Measurements from ENCODE around the gene MRGPRG.

Gene MRGPRG

DNA sequence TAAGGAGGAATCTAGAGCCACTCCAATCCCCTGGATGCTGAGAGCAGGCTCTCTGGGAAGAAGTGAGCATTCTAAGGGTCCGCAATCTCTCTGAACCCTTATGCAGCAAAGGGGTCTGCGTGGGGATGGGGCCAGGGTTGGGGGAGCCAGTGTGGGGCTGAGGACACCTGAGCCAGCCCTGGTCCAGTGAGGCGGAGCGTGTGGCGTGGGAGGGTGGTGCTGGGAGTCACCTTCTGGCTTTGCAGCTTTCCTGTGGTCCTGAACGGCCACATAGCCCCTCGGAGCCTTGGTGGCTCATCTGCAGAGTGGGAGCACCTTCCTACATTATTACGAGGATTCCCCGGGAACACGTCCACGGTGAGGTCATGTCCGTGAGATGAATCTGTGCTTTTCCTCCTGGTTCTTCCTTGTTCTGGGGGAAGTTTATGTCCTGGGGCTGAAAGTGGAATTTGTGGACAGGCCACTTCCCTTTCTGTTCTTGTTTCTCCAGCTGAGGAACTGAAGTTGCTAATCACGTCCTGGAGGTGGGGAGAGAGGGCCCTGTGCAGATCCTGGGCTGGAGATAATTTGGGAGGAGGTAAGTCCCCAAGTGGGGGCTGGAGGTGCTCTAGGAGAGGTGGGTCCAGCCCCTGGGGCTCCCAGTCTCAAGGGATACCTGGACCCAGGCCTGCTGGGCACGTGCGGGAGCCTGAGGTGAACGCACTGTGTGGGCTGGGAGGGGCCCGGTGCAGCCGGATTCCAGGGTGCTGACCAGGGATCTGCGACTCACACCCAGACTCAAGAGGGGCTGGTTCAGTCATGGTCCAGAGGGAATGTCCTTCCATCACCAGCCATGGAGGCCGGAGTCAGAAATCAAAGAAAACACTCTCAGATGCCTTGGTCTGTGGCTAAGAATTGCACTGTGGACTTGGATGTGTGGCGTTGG is 7.5 kb upstream of the MRGPRG start:
- DNase-seq (ENCODE audit: low read depth, low spot score), result no peak

DNA sequence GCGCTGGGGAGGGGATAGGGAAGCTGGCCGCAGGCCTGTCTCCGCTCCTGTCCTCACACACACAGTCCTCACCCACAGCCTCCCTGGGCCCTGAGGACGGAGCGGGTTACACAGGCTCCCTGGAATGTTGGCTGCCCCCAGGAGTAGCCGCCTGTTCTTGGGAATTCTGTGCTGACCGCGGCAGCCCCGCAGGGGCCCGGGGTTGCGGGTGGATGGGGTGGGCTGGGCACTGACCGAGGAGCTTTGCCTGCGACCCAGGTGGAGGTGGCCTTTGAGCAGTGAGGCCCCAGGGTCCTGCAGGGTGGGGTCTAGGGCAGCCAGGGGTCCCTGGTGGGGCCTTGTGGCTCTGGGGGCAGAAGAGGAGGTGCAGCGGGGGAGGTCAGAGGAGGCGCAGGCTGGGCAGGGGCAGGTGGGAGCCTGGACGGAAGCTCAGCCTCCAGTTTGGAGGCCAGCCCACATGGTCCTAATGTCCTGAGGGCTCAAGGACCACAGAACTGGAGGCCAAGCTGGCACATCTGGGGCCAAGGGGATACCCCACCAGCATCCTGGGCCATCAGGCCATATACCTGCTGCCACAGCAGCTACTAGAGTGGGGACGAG is 6.6 kb upstream of the MRGPRG start:
- no peak for DNase-seq (ENCODE audit: low read depth, low spot score)

DNA sequence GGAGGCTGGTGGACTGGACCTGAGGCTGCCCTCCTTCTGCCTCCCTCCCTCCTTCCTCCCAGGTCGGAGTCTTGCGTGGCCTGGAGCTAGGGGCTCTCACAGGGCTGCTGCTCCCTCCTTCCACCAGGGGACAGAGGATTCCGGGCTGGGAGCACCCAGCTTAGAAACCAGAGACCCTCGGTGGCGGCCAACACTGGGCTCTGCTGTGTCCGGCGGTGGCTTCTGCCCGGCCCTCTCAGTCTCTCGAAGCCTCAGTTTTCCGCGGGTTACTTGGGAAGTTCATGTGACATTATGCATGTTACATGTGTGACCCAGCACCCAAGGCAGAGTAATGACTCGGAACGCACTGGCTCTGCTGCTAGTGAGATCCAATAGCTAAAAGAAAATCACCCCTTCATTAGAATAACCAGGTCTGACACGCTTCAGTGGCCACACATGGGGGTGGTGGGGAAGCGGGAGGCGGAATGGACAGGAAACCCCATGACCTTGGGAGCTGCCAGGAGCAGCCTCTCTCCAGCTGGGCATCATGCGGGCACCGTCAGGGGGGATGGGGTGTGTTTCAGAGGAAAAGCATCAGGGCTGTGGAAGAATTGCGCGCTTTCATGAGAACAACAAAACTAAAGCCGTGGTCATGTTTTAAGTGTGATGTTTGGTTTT is 5.9 kb upstream of the MRGPRG start:
- no peak for DNase-seq (ENCODE audit: low read depth, low spot score)

DNA sequence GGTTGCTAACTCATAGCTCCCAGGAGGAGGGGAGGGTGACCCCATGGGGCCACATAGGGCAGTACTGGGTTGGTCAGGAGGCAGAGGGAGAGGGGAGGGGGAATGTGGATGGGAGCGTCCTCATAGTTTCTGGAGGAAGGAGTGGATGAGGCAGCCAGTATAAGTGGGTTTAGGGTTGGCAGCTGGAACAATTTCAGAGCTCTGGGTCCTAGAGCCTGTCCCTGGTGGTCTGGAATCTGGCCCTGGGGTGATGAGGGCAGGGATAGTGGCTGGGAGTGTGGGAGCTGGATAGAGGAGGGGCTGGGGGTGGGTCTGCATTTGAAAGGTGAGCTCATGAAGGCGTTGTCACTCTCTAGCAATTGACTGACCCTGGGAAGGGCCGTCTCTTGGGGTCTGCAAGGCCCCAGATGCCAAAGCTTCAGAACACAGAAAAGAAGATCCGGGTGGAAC is 5.3 kb upstream of the MRGPRG start:
- no peak for DNase-seq (ENCODE audit: low read depth, low spot score)

DNA sequence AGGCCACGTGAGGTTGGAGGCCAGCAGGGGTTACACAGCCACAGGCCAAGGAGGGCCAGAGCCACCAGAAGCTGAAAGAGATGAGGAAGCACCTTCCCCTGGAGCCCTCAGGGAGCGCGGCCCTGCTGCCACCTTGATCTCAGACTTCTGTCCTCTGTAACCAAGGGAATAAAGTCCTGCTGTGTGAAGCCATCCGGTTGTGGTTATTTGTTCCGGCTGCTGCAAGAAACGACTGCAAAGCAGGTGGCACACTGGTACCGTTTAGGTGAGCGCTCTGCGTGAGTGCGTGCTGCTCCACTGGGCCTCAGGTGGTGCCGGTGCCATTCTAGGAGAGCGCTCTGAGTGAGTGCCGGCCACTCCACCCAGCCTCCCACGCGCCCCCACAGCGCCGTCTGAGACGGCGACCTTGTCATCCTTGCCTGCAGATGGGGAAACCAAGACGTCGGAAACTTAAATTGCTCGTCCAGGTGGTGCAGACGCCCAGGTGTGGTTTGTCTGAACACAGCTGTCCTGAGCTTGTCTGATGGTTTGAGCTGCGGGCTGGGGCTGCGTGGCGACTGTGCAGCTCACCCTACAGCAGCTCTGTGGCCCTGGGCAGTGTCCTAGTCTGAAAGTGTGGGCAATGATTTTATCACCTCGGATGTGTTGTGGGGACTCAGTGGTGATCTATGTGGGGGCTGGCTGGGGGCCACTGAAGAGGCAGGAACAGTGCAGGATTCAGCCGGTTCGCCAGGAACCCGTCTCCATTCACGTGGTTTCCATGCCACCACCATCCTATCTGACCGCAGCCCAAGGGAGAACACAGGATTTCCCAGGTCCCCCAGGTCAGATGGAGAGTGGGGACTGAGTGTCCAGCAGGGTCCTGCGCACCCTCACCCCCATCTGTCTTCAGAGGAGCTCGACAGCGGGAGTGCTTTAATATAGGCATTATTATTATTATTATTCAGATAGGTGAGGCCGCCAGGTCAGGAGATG is 4.6 kb upstream of the MRGPRG start:
- DNase-seq (ENCODE audit: low read depth, low spot score), result no peak

DNA sequence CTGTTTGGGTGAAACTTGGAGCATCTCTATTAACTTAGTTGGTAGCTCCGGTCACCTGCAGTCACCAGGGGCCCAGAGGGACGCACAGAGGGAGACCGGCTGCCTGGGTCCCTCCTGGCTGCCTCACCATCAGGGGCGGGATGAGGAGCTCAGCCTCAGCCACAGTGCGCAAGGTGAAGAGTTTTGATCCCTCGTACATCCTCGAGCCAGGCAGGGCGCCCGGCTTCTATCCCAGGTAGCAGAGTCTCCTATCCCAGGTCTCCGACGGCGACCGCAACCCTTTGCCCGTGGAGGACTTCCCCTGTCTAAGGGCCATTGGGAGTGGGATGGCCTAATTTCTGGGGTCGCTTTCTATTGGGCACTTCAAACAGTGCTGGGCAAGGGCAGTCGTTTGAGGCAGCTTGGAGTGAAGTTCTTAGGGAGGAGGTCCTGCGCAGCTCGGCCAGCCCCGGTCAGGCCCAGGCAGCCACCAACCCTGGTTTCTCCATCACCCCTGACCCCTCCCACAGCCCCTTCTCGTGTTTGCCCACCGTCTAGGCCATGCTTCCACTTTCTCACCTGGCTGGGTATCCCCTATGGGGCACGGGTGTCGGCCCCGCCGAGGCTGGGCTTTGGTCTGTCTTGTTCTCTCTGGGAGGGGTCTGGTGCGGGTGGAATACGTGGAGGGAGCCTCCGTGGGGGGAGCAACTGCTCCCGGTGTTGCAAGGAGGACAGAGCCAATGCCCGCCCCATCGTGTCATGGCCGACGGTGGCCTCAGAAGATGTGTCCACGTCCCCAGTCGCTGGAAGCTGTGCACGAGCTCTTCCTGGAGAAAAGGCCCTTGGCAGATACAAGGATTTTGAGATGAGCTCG is 3.6 kb upstream of the MRGPRG start:
- no peak for DNase-seq (ENCODE audit: low read depth, low spot score)

DNA sequence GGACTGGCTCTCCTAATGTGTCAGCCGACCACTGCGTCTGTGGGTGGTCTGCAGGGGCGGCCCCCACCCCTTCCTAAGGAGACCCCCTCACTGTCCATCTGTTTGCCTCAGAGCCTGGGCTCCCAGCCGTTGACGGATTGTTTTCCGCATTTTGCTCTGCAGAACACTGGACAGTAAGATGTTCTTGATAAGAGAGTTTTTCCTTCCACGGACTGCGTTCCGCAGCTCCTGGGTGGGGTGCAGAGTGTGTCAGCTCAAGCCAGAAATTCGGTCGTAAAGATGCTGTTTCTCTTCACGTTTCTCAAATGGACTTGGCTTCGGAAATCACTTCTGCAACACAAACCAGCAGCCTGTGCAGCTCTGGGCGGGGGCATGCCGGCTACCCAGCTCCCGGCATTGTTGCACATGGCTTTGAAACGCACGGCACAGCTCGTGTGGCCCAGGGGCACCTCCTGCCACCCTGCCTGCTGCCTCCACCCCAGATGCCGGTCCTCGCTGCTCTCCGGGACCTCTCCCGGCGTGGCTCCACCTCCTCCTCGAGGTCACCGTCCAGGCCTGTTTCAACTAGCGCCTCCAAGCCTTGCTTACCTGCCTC is 2.9 kb upstream of the MRGPRG start:
- no peak for DNase-seq (ENCODE audit: low read depth, low spot score)

DNA sequence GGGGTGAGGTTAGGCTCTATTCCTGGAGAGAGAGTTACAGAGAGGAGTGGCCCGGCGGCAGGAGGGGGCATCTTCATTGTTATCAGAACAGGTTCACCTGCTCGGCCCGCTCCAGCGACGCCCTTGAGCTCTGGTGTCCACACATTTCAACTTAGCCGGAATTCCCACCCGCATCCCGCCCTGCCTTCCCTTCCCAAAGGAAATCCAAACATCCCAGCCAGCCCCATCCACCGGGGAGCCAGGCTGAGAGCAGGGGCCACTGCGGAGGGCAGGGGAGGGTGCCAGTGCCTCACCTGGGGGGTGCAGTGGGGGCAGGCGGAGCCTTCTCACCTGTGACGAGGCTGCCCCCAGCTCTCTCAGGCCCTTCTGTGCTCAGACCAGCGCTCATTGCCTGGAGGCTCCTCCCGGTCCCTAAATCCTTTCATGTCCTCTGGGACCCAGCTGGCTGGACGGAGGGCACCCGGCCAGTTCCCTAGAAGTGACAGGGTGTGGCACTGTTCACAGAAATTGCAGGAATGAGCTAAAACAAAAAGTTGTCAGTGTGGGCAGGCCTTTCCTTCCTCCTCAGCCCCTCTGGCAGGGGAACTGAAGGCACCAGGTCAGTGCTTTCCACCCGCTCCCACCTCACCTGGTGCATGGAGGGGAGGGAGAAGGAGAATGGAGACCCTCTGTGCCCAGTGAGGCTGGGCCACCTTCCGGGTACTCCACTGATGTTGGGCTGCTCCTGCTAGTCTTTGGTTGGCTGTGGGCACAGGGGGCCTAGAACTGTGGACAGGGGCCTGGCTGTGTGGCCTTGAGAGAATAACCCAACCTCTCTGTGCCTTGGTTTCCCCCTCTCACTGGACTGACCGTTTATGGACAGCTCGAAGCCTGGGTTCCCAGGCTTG is 2.2 kb upstream of the MRGPRG start:
- DNase-seq (ENCODE audit: low read depth, low spot score), result no peak

DNA sequence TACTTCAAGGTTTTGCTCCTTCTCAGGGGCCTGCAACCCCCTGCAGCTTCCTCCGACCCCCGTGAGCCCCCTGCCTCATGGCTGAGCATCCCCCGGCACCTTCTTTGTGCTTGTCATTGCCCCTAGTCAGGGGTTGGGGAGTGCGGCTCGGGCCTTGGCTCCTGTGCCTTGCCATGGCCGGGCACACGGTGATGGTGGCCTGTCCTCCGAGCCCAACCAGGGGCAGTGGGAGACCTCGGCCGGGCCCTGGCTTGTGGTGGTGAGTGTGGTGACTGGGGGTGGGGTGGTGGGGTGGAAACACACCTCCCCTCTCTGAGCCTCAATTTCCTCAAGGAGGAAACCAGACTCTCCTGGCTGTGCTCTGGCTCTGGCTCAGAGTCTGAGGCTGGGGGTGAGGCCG is 1.5 kb upstream of the MRGPRG start:
- no peak for DNase-seq (ENCODE audit: low read depth, low spot score)

DNA sequence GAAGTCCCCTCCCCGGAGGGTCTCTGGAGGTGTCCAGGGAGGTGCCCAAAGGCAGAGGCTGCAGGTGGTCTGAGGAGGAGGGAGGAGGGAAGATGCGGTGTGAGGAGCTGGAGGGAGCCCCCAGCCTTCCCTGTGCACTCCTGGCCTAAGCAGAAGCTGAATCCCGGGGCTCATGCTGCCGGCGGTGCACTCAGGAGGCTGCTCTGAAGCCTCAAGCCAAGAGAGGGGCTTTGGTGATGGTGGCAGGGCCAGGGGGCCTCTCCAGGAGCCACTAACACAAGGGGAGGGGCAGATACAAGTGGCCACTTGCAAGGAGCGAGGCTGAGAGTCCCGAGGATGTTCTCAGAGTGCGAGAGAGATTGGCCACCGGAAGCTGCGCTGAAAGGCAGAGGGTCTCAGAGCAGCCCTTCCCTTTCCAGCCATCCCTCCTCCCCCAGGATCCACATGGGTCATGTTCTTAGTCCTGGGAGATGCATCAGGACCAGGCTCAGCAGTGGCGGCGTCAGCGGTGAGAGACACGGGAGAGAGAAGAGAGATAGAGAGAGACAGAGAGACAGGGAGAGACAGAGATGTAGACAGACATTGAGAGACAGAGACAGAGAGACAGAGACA is 774 bp upstream of the MRGPRG start:
- DNase-seq (ENCODE audit: low read depth, low spot score), result no peak

DNA sequence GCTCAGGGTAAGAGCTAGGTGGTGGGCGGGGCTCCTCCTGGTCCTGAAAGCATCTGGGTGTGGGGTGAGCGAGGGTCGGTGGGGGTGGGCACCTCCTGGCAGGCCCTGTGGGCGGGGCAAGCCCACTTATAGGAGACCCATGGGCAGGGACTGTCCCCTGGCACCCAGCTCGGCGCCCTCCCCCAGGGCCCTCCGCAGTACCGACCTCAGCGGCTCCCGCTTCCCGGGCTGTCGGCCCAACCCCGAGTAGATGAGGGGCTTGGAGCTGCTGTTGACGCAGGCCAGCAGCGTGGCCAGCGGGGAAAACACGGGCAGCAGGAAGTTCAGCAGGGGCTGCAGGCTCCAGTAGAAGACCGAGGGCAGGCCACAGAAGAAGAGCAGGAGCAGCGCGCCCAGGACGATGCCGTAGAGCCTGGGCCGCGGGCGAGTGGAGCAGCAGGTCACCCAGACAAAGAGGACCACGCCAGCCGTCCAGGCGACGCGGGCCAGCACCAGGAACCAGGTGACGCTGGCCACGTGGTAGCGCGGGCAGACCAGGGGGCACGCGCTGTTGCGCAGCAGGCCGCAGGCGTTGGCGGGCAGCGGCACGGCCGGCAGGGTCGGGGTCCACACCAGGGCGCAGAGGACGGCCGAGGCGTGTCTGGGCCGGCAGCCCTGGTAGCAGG is 663 bp downstream of the MRGPRG start:
- DNase-seq (ENCODE audit: low read depth, low spot score), result no peak

DNA sequence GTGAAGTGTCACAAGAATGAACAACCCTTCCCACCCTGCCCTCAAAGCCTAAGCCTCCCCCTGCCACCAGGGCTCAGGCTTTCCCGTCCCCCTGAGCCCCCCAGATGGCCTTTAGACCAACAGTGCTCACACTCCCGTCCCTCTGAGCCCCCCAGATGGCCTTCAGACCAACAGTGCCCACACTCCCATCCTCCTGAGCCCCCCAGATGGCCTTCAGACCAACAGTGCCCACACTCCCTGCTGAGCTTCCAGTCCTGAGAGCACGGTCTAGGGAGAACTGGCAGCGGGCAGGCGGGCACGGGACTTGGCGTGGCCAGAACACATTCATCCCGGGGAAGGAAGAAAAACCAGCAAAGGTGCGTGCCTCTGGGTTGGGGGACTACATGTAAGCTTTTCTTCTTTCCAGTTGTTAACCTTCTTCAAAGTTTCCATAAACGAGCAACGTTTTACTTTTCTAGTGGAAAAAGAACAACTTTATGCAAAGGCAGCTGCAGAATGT is 2.5 kb downstream of the MRGPRG start:
- DNase-seq (ENCODE audit: low read depth, low spot score), result no peak

DNA sequence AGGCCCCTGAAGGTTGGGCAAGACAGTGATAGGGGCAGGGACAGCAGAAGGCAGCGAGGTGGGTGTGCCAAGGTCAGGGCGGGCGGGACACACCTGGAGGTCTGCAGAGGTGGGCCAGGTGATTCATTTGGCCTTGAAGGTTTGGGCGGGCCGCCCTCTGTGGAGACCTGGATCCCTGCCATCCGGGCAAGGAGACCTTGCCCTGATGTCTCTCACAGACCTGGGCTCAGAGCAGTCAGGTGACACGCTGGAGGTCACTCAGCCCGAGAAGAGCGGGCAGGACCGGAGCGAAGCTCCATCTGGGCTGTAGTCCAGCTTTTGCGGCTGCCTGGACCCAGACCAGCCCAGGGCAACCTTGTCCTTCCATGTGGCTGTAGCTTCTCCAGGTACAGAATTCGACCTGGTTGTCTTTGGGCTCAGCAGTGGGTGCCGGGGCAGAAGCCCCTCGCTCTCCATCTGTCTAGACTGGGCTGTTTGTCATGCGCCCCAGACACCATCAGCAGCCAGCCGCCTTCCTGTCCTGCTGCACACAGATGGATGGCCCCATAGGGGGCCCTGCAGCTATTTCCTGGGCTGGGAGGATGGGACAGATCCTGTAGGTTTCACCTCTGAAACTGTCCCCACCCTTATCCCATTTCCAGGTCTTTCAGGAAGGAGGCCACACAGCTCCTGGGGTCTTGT is 3.1 kb downstream of the MRGPRG start:
- DNase-seq (ENCODE audit: low read depth, low spot score), result no peak

DNA sequence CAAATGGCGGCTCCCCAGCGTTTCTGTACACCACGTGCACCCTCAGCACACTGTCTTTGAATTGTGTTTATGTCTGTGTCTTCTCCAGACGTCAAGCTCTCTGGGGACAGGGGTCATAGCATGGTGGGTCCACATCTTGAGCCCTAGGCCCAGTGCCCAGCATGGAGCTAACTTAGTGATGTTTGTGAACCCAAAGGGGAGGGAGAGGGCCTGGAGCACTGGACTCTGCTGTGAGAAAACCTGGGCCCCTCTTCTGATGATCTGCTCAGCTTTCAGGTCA is 4.3 kb downstream of the MRGPRG start:
- no peak for DNase-seq (ENCODE audit: low read depth, low spot score)

DNA sequence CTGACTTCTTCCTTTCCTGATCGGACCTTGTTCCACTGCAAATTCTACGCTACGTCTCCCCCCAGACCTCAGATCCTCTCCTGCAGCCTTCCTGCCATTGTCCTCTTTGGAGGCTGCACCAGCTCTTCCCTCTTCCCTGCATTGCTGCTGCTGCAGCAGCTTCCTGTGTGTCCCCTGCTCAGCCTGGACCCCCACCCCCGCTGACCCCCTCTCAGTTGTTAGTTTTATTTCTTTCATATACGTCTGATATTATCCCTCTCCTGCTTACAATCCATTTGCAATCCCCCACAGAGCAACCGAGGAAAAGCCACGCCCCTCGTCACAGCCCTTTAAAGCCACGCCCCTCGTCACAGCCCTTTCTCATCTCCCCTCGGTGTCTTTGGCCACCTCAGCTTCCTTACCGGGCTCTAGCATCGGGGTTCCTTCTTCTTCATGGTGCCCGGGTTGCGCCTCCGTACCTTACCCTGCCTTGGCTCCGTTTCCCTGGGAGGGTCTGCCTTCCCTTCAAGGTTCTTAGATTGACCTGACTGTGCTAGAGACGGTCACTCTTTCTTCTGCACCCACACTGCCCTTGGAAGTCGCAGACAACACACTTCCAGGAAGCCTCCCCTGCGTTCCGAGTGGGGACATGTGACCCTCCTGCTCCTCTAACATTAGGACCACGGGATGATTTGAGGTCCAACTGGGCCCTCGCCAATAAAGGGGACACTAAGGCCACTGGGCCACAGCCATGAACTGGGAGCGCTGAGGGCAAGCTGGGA is 4.8 kb downstream of the MRGPRG start:
- no peak for DNase-seq (ENCODE audit: low read depth, low spot score)

DNA sequence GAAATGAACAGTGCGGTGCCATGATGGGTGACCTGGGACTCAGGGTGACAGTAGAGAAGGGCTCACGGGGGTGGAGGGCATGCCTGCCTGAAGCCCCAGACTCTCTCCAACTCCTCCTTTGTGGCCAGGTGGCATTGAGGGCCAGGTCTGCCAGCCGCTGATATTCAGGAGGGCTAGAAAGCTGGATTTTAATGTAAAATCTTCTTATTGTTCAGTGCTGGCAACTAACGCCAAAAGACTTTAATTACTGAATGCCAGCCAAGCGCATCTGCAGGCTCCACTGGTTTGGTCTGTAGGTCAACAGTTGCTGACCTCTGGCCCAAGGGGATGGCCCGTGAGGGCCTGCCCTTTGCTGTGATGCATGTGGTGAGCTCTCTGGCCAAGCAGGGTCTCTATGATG is 10.3 kb downstream of the MRGPRG start:
- no peak for DNase-seq (ENCODE audit: low read depth, low spot score)

Measured in iPS DF 19.7 (cell line).